NCI-H446 (cell line): ENCODE measurements around the gene PGAP2.
A peak's percentile ranks its signal among the peaks of the same experiment; 100 is the strongest.
"Not testable (repeated sequence)": the region's sequence is repeated elsewhere in the genome, so short reads cannot be mapped to it uniquely, and the experiment has no call there.

Experiments used
- DNase-seq, 2 experiments: peaks; one replicate each; lab custom pipeline; 2025; lab: John Stamatoyannopoulos, UW

The PGAP2 gene

GRCh38 chr11:3803726-3804495 lies 4.4 kb upstream of the PGAP2 start:
- DNase-seq, result no peak

GRCh38 chr11:3808861-3809623 lies 682 bp downstream of the PGAP2 start:
- DNase-seq, result peak in 1 of 2 experiments; percentile 9

- no peak for DNase-seq
Observed at GRCh38 chr11:3809624-3809928, 1.2 kb downstream of the PGAP2 start.

GRCh38 chr11:3810446-3810845 lies 2.1 kb downstream of the PGAP2 start:
- no peak for DNase-seq

GRCh38 chr11:3810951-3811350 lies 2.6 kb downstream of the PGAP2 start:
- DNase-seq, result no peak

GRCh38 chr11:3814832-3815231 lies 6.5 kb downstream of the PGAP2 start:
- DNase-seq, result not testable (repeated sequence)

- no peak for DNase-seq
Observed at GRCh38 chr11:3815845-3816244, 7.5 kb downstream of the PGAP2 start.

GRCh38 chr11:3816673-3817072 lies 8.3 kb downstream of the PGAP2 start:
- DNase-seq, result no peak

GRCh38 chr11:3817181-3817800 lies 8.9 kb downstream of the PGAP2 start:
- DNase-seq, result no peak

- DNase-seq, result no peak
Observed at GRCh38 chr11:3820971-3821370, 12.6 kb downstream of the PGAP2 start.

- DNase-seq, result no peak
Observed at GRCh38 chr11:3822312-3822711, 14.0 kb downstream of the PGAP2 start.

GRCh38 chr11:3823303-3823702 lies 14.9 kb downstream of the PGAP2 start:
- peak in 1 of 2 experiments; percentile 46 for DNase-seq

- DNase-seq, result no peak
Observed at GRCh38 chr11:3823762-3824506, 15.6 kb downstream of the PGAP2 start.

GRCh38 chr11:3824714-3825472 lies 16.5 kb downstream of the PGAP2 start:
- no peak for DNase-seq

- no peak for DNase-seq
Observed at GRCh38 chr11:3825473-3826154, 17.3 kb downstream of the PGAP2 start.

- DNase-seq, result no peak
Observed at GRCh38 chr11:3826721-3827120, 18.4 kb downstream of the PGAP2 start.

- DNase-seq, result no peak
Observed at GRCh38 chr11:3827434-3828186, 19.2 kb downstream of the PGAP2 start.

GRCh38 chr11:3830088-3830487 lies 21.7 kb downstream of the PGAP2 start:
- no peak for DNase-seq

GRCh38 chr11:3830730-3831129 lies 22.4 kb downstream of the PGAP2 start:
- DNase-seq, result no peak
